ENCODE data around the gene PIGB. TPM values are rescaled to one million over a fixed set of nuclear protein-coding genes. Genes with fewer than 3 reads are reported as not detected.

PIGB gene
- total and polyA plus RNA-seq, 12 donors = 1.4 to 9.9 (median 3.1) TPM

DNA sequence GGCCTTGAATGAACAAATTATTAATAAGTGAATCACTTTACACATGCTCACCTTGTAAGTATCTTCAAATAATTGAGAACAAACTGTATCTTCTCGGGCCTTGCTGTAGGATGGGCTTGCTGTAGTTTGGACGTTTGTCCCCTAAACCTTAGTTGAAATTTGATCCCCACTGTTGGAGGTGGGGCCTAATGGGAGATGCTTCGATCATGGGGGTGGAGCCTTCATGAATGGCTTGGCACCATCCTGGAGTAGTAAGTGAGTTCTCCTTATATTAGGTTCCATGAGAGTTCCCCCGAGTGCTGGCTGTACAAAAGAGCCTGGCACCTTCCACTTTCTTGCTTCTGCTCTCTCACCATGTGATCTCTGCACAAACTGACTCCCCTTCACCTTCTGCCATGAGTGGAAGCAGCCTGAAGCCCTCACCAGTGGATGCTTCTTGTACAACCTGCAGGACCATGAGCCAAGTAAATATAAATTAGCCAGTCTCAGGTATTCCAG, 29.3 kb downstream of the PIGB start:
- no peaks in the 10 kb centered on the region for H3K9me3 ChIP-seq
- H3K27ac ChIP-seq = no peak overlapping the region
- H3K36me3 ChIP-seq = peaks cover 0 to 66% (median 4%) of the 10 kb centered on the region in 9 donors
- DNase-seq (no peak), ATAC-seq (no peak)
- H3K27me3 ChIP-seq = no peaks in the 10 kb centered on the region
- intact Hi-C loops (cut with DNase I) = no loop called here
- no peak overlapping the region for H3K4me3 ChIP-seq
- no peak for TF ChIP-seq CTCF (IDR thresholded peaks at IDR 0.05)
- WGBS, 2 donors = 70 to 71% methylated on average over 4 of the region's 4 CpGs
- H3K4me1 ChIP-seq = peaks cover 0 to 4% (median 0%) of the 10 kb centered on the region in 9 donors

- DNase-seq (no peak), ATAC-seq (no peak)
- Histone ChIP-seq H3K9me3 (no peaks in the 10 kb centered on the region), H3K27ac (no peak overlapping the region), H3K27me3 (no peaks in the 10 kb centered on the region), H3K36me3 (peaks cover 0 to 67% (median 4%) of the 10 kb centered on the region in 9 donors), H3K4me1 (peaks cover 0 to 1% (median 0%) of the 10 kb centered on the region in 9 donors), H3K4me3 (no peak overlapping the region)
- WGBS, 2 donors = 95 to 99% methylated on average over 2 of the region's 2 CpGs
- intact Hi-C loops (cut with DNase I) = no loop called here
- no peak for TF ChIP-seq CTCF (IDR thresholded peaks at IDR 0.05)
These were observed 30.3 kb downstream of the PIGB start for GRCh38 chr15:55349282-55349681.

DNA sequence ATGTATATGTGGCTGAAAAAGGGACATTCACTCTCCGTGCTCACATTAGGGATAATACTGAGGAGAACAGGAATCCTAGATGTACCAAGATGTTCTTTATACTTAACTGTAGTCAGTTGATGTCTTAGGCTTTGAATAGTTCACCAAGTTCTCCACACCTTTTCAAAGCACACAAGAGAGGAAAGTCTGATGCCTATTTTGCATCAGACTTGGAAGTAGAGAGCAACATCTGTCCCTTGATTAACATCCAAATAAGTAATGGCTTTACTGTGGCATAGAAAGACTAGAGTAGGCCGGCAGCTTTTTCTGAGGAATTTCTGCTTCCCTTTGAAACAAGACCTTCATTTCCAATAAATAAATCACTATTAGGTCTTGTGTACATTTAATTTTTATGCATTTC, 34.0 kb downstream of the PIGB start:
- no peak overlapping the region for H3K4me3 ChIP-seq
- TF ChIP-seq CTCF (IDR thresholded peaks at IDR 0.05) = no peak
- no peak overlapping the region for H3K27ac ChIP-seq
- H3K36me3 ChIP-seq = peaks cover 0 to 75% (median 9%) of the 10 kb centered on the region in 9 donors
- DNase-seq (no peak), ATAC-seq (no peak)
- intact Hi-C loops (cut with DNase I) = no loop called here
- WGBS, 2 donors = 83 to 86% methylated on average over 2 of the region's 2 CpGs
- no peaks in the 10 kb centered on the region for H3K9me3 ChIP-seq
- no peaks in the 10 kb centered on the region for H3K27me3 ChIP-seq
- no peaks in the 10 kb centered on the region for H3K4me1 ChIP-seq

GRCh38 chr15:55356985-55357585, 38.1 kb downstream of the PIGB start:
- H3K36me3 ChIP-seq = peaks cover 0 to 99% (median 20%) of the 10 kb centered on the region in 9 donors
- intact Hi-C loops (cut with DNase I) = no loop called here
- no peak overlapping the region for H3K27ac ChIP-seq
- ATAC-seq = no peak
- WGBS, 2 donors = 97 to 99% methylated on average over 5 of the region's 5 CpGs
- no peak overlapping the region for H3K4me3 ChIP-seq
- TF ChIP-seq CTCF (IDR thresholded peaks at IDR 0.05) = no peak
- H3K9me3 ChIP-seq = no peaks in the 10 kb centered on the region
- no peaks in the 10 kb centered on the region for H3K27me3 ChIP-seq
- no peak for DNase-seq
- H3K4me1 ChIP-seq = no peaks in the 10 kb centered on the region
